H9 (cell line): ENCODE results near the gene SNX30. TPM values are rescaled to one million over a fixed set of nuclear protein-coding genes. Genes with fewer than 3 reads are reported as not detected.
A peak's percentile ranks its signal among the peaks of the same experiment; 100 is the strongest.

Source experiments
- DNase-seq: peaks from one replicate; pipeline ENCODE4 v3.0.0-alpha.2; 2017
- H2AFZ ChIP-seq: one replicate; pipeline ENCODE4 v1.6.1; 2013; ENCODE audit warnings: mild to moderate bottlenecking, low read length, control low read depth, moderate library complexity
- H2AK5ac ChIP-seq: 2 replicates; pipeline ENCODE4 v1.6.1; 2013; ENCODE audit warnings: low read length, control low read depth, mixed read lengths; ENCODE audit not compliant: insufficient read length
- H2BK120ac ChIP-seq: one replicate; pipeline ENCODE4 v1.6.1; 2013; ENCODE audit warnings: low read depth, mild to moderate bottlenecking, low read length, control low read depth, inconsistent platforms; ENCODE audit not compliant: poor library complexity, severe bottlenecking
- H2BK12ac ChIP-seq: 2 replicates; pipeline ENCODE4 v1.6.1; 2013; ENCODE audit warnings: low read length, control low read depth, mixed read lengths, low read depth; ENCODE audit not compliant: insufficient read length
- H2BK15ac ChIP-seq: 2 replicates; pipeline ENCODE4 v1.6.1; 2013; ENCODE audit warnings: low read depth, low read length, control low read depth
- H2BK20ac ChIP-seq: one replicate; pipeline ENCODE4 v1.6.1; 2013; ENCODE audit warnings: low read depth, mild to moderate bottlenecking, low read length, control low read depth, inconsistent platforms; ENCODE audit not compliant: poor library complexity, severe bottlenecking
- H2BK5ac ChIP-seq: 2 replicates; pipeline ENCODE4 v1.6.1; 2013; ENCODE audit warnings: low read length, control low read depth, mixed read lengths; ENCODE audit not compliant: insufficient read length
- H3K14ac ChIP-seq: 2 replicates; pipeline ENCODE4 v1.6.1; 2013; ENCODE audit warnings: low read length, control low read depth; ENCODE audit not compliant: insufficient read depth
- H3K18ac ChIP-seq: 2 replicates; pipeline ENCODE4 v1.6.1; 2013; ENCODE audit warnings: low read depth, mild to moderate bottlenecking, mixed read lengths, low read length, control low read depth; ENCODE audit not compliant: insufficient read length
- H3K23ac ChIP-seq: 2 replicates; pipeline ENCODE4 v1.6.1; 2013; ENCODE audit warnings: low read length, control low read depth, mixed read lengths, low read depth; ENCODE audit not compliant: insufficient read length
- H3K23me2 ChIP-seq: 2 replicates; pipeline ENCODE4 v1.6.1; 2013; ENCODE audit warnings: low read depth, mild to moderate bottlenecking, mixed read lengths, low read length, control low read depth; ENCODE audit not compliant: insufficient read length, poor library complexity, severe bottlenecking
- H3K27ac ChIP-seq: 2 replicates; pipeline ENCODE4 v1.5.1; 2013; ENCODE audit warnings: low read length, control low read depth, mixed read lengths, low read depth; ENCODE audit not compliant: insufficient read length
- H3K27me3 ChIP-seq: 2 replicates; pipeline ENCODE4 v1.6.1; 2013; ENCODE audit warnings: low read length, control low read depth, inconsistent platforms; ENCODE audit not compliant: insufficient read depth
- H3K4ac ChIP-seq: 2 replicates; pipeline ENCODE4 v1.6.1; 2013; ENCODE audit warnings: low read depth, mild to moderate bottlenecking, control low read depth, inconsistent platforms, low read length, moderate library complexity
- H3K4me1 ChIP-seq: 2 replicates; pipeline ENCODE4 v1.6.1; 2013; ENCODE audit warnings: low read length, control low read depth, inconsistent platforms; ENCODE audit not compliant: insufficient read depth
- H3K4me2 ChIP-seq: 2 replicates; pipeline ENCODE4 v1.6.1; 2013; ENCODE audit warnings: low read length, control low read depth, mixed read lengths; ENCODE audit not compliant: insufficient read length, insufficient read depth
- H3K56ac ChIP-seq: 2 replicates; pipeline ENCODE4 v1.6.1; 2013; ENCODE audit warnings: low read depth, mild to moderate bottlenecking, mixed read lengths, low read length, control low read depth; ENCODE audit not compliant: insufficient read length
- H3K79me1 ChIP-seq: 2 replicates; pipeline ENCODE4 v1.6.1; 2013; ENCODE audit warnings: low read depth, mild to moderate bottlenecking, moderate library complexity, low read length, control low read depth, inconsistent platforms; ENCODE audit not compliant: insufficient read depth, poor library complexity, severe bottlenecking
- H3K79me2 ChIP-seq: 2 replicates; pipeline ENCODE4 v1.6.1; 2013; ENCODE audit warnings: low read length, control low read depth, inconsistent platforms; ENCODE audit not compliant: insufficient read depth
- H3K9ac ChIP-seq: 2 replicates; pipeline ENCODE4 v1.6.1; 2013; ENCODE audit warnings: low read length, control low read depth, mixed read lengths; ENCODE audit not compliant: insufficient read length; ENCODE audit errors: extremely low read depth
- H3K9me3 ChIP-seq: one replicate; pipeline ENCODE4 v1.6.1; 2013; ENCODE audit warnings: low read depth, low read length, inconsistent platforms; ENCODE audit not compliant: control insufficient read depth
- H3T11ph ChIP-seq: one replicate; pipeline ENCODE4 v1.6.1; 2013; ENCODE audit warnings: mild to moderate bottlenecking, low read length, control low read depth, inconsistent platforms
- H4K20me1 ChIP-seq: one replicate; pipeline ENCODE4 v1.6.1; 2013; ENCODE audit not compliant: control insufficient read depth, insufficient read length, insufficient read depth
- H4K5ac ChIP-seq: 2 replicates; pipeline ENCODE4 v1.6.1; 2013; ENCODE audit warnings: low read depth, mild to moderate bottlenecking, mixed read lengths, low read length, control low read depth; ENCODE audit not compliant: insufficient read length
- H4K8ac ChIP-seq: replicated peaks from 2 replicates; pipeline ENCODE4 v1.6.1; 2013; ENCODE audit warnings: low read length, control low read depth, mixed read lengths, low read depth; ENCODE audit not compliant: insufficient read length
- H4K91ac ChIP-seq: 2 replicates; pipeline ENCODE4 v1.6.1; 2013; ENCODE audit warnings: low read depth, mild to moderate bottlenecking, moderate library complexity, mixed read lengths, low read length, control low read depth; ENCODE audit not compliant: insufficient read length
- H3K27ac Mint-ChIP-seq, 3 experiments: 2 replicates in 2 of 3; 3 replicates in 1 of 3; pipeline ENCODE4 v1.8.0; 2020 to 2021; ENCODE audit warnings: mixed read lengths in 3 of 3, mild to moderate bottlenecking in 1 of 3, moderate library complexity in 1 of 3
- H3K27me3 Mint-ChIP-seq: 2 replicates; pipeline ENCODE4 v1.8.0; 2021; ENCODE audit warnings: low read depth, mild to moderate bottlenecking, moderate library complexity, mixed read lengths
- H3K36me3 Mint-ChIP-seq, 3 experiments: 2 replicates in 2 of 3; 3 replicates in 1 of 3; pipeline ENCODE4 v1.8.0; 2020 to 2021; ENCODE audit warnings: low read depth in 3 of 3, mixed read lengths in 3 of 3; ENCODE audit not compliant: insufficient read depth in 1 of 3
- H3K4me1 Mint-ChIP-seq, 2 experiments: 2 replicates each; pipeline ENCODE4 v1.8.0; 2020; ENCODE audit warnings: mixed read lengths in 2 of 2
- H3K4me3 Mint-ChIP-seq, 2 experiments: 2 replicates in 1 of 2; 3 replicates in 1 of 2; pipeline ENCODE4 v1.8.0; 2020 to 2021; ENCODE audit warnings: mild to moderate bottlenecking in 2 of 2, mixed read lengths in 2 of 2, moderate library complexity in 1 of 2
- H3K9me3 Mint-ChIP-seq, 2 experiments: 2 replicates in 1 of 2; 3 replicates in 1 of 2; pipeline ENCODE4 v1.8.0; 2020; ENCODE audit warnings: mild to moderate bottlenecking in 2 of 2, mixed read lengths in 2 of 2, moderate library complexity in 1 of 2
- WGBS: extraction: QIAGEN DNeasy Blood & Tissue Kit; methylation state at CpG from one replicate; pipeline ENCODE4 v1.1.7; 2013; ENCODE audit warnings: missing lambda C conversion rate, low lambda C conversion rate, mixed read lengths; ENCODE audit not compliant: insufficient read length; ENCODE audit errors: extremely low coverage; 5-methylcytosine and 5-hydroxymethylcytosine counted together
- total RNA-seq: library from RNA; stranded (reverse); gene quantifications from 2 replicates; pipeline ENCODE4 v1.2.1, GENCODE V29; 2021
- TF ChIP-seq, protein P1 (sequence below): fragments of 200-600 bp; sonication (generic); conservative IDR thresholded peaks from 3 replicates; pipeline ENCODE4 v1.8.0; 2021; ENCODE audit warnings: antibody characterized with exemption, mild to moderate bottlenecking

Gene SNX30
- total RNA-seq, 1 experiment from 2014 or later, result 10.3 TPM

DNA sequence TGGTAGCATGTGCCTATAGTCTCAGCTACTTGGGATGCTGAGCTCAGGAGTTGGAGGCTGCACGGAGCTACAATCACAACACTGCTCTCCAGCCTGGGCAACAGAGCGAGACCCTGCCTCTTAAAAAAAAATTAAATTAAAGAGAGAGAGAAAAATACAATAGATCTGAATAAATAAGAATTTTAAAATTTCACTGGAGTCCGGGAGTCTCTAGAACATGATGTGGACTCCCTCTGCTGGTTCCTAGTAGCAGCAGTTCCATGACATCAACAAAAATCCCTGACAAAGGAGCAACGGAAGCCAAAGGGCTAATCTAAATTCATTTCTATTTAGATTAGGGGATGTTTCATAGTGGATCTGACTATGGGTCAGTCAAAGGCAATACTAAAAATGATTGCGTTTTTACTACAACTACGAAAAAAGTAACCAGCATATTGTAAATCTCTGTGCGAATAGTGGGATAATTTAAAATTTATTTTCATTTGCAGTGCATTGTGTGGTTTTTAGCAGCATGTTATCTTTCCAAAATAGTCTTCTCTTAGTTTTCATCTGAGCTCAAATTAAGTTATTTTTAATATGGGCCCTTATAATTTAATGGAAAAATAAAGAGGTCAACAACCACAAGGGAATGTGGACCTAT is 39.4 kb upstream of the SNX30 start:
- Histone ChIP-seq H2BK5ac (no peak overlapping the region), H3K23ac (no peak overlapping the region), H2BK12ac (no peak overlapping the region), H3K79me1 (no peaks in the 10 kb centered on the region), H3K9ac (no peak overlapping the region), H2AFZ (no peak overlapping the region), H3K4ac (no peak overlapping the region), H3K23me2 (no peaks in the 10 kb centered on the region), H2BK15ac (no peak overlapping the region), H3K4me2 (no peak overlapping the region), H2BK20ac (no peak overlapping the region), H3K27ac (no peak overlapping the region), H3K56ac (no peak overlapping the region), H4K20me1 (no peaks in the 10 kb centered on the region), H3K14ac (no peak overlapping the region), H3K27me3 (no peaks in the 10 kb centered on the region), H3K18ac (no peak overlapping the region), H3T11ph (no peak overlapping the region), H3K9me3 (no peaks in the 10 kb centered on the region), H4K91ac (no peak overlapping the region), H2AK5ac (no peak overlapping the region), H4K5ac (no peak overlapping the region), H3K79me2 (no peaks in the 10 kb centered on the region; the same call in 1 of the 2 replicates), H3K4me1 (no peaks in the 10 kb centered on the region), H2BK120ac (no peak overlapping the region), H4K8ac (no peak overlapping the region)
- no peak for DNase-seq
- TF ChIP-seq, protein P1, sequence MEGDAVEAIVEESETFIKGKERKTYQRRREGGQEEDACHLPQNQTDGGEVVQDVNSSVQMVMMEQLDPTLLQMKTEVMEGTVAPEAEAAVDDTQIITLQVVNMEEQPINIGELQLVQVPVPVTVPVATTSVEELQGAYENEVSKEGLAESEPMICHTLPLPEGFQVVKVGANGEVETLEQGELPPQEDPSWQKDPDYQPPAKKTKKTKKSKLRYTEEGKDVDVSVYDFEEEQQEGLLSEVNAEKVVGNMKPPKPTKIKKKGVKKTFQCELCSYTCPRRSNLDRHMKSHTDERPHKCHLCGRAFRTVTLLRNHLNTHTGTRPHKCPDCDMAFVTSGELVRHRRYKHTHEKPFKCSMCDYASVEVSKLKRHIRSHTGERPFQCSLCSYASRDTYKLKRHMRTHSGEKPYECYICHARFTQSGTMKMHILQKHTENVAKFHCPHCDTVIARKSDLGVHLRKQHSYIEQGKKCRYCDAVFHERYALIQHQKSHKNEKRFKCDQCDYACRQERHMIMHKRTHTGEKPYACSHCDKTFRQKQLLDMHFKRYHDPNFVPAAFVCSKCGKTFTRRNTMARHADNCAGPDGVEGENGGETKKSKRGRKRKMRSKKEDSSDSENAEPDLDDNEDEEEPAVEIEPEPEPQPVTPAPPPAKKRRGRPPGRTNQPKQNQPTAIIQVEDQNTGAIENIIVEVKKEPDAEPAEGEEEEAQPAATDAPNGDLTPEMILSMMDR, result peak; percentile 77
- no peaks in the 10 kb centered on the region for H3K27me3 Mint-ChIP-seq
- no peak overlapping the region for H3K4me3 Mint-ChIP-seq
- no CpG with 5 or more reads among the region's 7 CpGs for WGBS
- H3K9me3 Mint-ChIP-seq, result peaks cover 5 to 7% of the 10 kb centered on the region in 2 experiments; a peak in 3 of 5 replicates
- peaks cover 0 to 3% of the 10 kb centered on the region in 2 experiments; a peak in 1 of 4 replicates for H3K4me1 Mint-ChIP-seq
- H3K36me3 Mint-ChIP-seq, result peaks cover 12 to 21% (median 16%) of the 10 kb centered on the region in 3 experiments; a peak in 6 of 7 replicates
- H3K27ac Mint-ChIP-seq, result no peak overlapping the region
